Activated CD8-positive, alpha-beta memory T cell treated with anti-CD3 and anti-CD28 coated beads for 48 hours (primary cell): ENCODE measurements around the gene ZSWIM8.
"Not testable (repeated sequence)": the region's sequence is repeated elsewhere in the genome, so short reads cannot be mapped to it uniquely, and the experiment has no call there.

Experiments used
- DNase-seq, 3 experiments: peaks; one replicate each; pipeline ENCODE4 v3.0.0-alpha.2; 2020; ENCODE audit warnings: low read depth in 2 of 3, low spot score in 2 of 3

The ZSWIM8 gene, protein sequence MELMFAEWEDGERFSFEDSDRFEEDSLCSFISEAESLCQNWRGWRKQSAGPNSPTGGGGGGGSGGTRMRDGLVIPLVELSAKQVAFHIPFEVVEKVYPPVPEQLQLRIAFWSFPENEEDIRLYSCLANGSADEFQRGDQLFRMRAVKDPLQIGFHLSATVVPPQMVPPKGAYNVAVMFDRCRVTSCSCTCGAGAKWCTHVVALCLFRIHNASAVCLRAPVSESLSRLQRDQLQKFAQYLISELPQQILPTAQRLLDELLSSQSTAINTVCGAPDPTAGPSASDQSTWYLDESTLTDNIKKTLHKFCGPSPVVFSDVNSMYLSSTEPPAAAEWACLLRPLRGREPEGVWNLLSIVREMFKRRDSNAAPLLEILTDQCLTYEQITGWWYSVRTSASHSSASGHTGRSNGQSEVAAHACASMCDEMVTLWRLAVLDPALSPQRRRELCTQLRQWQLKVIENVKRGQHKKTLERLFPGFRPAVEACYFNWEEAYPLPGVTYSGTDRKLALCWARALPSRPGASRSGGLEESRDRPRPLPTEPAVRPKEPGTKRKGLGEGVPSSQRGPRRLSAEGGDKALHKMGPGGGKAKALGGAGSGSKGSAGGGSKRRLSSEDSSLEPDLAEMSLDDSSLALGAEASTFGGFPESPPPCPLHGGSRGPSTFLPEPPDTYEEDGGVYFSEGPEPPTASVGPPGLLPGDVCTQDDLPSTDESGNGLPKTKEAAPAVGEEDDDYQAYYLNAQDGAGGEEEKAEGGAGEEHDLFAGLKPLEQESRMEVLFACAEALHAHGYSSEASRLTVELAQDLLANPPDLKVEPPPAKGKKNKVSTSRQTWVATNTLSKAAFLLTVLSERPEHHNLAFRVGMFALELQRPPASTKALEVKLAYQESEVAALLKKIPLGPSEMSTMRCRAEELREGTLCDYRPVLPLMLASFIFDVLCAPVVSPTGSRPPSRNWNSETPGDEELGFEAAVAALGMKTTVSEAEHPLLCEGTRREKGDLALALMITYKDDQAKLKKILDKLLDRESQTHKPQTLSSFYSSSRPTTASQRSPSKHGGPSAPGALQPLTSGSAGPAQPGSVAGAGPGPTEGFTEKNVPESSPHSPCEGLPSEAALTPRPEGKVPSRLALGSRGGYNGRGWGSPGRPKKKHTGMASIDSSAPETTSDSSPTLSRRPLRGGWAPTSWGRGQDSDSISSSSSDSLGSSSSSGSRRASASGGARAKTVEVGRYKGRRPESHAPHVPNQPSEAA (N-terminal part only)

DNA sequence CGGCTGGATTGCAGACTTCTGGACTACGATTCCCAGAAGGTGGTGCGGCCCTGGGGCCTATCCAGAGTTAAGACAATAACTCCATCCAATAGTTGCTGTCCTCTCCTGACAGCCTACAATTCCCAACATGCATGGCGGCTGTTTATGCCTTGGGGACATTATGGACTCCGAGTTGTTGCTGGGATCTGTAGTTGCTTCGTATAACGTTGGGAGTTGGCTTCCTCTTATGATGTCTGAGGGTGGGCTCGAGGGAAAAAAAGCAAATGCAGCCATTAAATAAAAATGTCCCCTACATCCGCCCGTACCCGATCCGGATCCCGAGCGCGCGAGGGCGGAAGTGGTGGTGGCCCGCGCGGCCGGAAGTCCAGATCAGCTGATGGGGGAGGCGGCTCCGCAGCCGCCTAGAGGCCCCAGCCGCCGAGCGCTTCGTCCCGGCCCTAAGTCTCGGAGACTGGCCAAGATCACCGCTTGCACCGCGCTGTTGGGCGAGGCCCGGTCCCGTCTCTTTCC lies at the start of gene ZSWIM8:
Gene ZSWIM8 (plus strand): TSS at position 396 of the 510 bp plus-strand sequence. CDS start 273 bp downstream, outside the sequence.
- DNase-seq = peak; percentile 74 to 77 (median 75)

DNA sequence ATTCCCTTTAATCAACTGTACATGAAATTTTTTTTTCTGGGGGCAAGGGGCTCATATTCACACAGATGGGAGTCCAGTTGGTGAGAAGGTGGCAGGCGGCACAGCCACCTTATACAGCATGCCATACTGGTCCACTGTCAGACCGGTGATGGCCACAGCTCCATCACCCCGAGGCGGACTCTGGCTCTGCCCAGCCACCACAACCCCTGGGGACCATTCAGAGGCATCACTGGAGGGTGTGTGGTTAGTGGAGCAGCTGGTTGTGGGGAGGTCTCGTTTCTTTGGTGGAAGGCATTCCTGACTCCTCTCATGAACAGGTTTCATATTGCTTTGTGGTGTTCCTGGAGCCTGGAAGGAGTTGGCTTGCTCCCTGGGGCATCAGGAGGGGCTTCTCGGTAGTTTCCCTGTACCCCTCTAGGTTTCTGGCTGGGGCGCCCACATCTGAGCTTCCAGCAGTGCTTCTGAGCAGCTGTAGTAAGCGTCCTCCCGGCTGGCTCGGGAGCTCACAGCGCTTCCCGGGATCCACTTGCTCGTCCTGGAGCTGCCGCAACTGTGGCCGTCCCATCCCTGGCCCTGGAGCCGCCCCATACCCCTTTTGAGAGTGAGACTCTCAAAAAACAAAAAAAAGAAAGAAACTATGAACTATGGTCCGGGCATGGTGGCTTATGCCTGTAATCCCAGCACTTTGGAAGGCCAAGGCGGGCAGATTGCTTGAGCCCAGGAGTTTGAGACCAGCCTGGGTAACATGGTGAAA lies 44.7 kb upstream of the ZSWIM8 start:
- DNase-seq = not testable (repeated sequence)

GRCh38 chr10:73742454-73742734 lies 43.0 kb upstream of the ZSWIM8 start:
- DNase-seq = no peak

GRCh38 chr10:73743327-73743904 lies 42.0 kb upstream of the ZSWIM8 start:
- DNase-seq = no peak

GRCh38 chr10:73743905-73744663 lies 41.3 kb upstream of the ZSWIM8 start, which contains the start of gene SEC24C:
Gene SEC24C, plus strand, starts transcription at chr10:73744372. Its CDS starts 2,461 bp downstream, at chr10:73746833.
- peak; percentile 82 to 90 (median 88) for DNase-seq

DNA sequence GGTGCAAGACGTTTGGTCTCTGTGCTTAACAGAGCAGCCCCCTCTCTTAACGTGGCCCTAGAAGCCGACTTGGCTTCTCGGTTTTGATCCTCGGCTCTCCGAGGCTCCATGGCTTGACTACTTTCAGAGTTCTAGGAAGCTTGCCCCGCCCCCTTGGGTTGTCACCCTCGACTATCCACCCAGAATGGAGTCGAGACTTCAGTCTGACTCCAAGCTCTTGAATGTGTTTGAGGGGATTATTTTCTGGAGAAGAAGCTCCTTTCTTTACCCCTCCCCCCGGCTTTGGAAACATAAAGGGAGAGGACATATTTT lies 40.8 kb upstream of the ZSWIM8 start:
- peak in 1 of 3 experiments; percentile 27 for DNase-seq

DNA sequence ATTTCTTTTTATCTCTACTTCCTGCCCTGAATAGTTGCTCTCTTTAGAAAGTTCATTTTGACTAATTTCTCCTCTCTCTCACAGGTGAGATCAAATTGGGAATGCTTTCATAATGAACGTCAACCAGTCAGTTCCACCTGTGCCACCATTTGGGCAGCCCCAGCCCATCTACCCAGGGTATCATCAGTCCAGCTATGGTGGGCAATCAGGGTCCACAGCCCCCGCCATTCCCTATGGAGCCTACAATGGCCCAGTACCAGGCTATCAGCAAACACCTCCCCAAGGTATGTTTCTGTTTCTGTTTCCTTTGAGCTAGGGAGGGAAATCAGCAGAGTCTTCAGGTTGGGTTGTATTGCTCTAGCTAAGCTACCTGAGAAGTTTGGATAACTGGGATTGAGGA lies 38.7 kb upstream of the ZSWIM8 start:
- DNase-seq = no peak

DNA sequence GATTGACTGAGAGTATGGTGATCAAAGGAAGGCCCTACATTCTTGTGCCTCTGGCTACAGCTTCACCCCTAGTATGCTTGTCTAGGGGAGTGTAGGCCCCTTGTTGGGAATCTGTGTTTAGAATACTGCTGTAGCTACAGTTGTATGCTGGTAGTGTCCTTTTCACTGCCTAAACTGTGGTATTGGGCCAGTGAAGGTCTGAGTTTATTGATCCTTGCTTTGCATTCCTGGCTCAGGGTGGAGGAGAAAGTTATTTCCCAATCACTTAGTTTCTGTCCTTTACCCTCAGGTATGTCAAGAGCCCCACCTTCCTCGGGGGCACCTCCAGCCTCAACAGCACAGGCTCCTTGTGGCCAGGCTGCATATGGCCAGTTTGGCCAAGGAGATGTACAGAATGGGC lies 34.6 kb upstream of the ZSWIM8 start:
- no peak for DNase-seq

DNA sequence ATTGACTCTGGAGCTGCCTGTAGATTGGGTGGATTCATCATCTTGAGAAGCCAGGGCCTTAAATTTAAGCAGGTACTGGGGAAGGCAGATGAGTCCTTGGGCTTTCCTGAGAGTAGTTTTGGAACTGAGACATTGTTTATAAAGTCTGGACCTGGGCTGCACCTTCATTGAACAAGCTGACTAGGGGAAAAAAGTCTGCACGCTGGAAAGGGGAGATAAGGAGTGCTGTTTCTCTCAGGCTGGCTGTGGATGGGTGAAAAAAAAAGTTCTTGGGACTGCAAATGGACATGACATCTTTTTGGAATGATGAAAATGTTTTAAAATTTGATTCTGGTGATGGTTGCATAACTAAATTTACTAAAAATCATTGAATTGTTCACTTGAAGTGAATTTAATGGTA lies 29.2 kb upstream of the ZSWIM8 start:
- no peak for DNase-seq

DNA sequence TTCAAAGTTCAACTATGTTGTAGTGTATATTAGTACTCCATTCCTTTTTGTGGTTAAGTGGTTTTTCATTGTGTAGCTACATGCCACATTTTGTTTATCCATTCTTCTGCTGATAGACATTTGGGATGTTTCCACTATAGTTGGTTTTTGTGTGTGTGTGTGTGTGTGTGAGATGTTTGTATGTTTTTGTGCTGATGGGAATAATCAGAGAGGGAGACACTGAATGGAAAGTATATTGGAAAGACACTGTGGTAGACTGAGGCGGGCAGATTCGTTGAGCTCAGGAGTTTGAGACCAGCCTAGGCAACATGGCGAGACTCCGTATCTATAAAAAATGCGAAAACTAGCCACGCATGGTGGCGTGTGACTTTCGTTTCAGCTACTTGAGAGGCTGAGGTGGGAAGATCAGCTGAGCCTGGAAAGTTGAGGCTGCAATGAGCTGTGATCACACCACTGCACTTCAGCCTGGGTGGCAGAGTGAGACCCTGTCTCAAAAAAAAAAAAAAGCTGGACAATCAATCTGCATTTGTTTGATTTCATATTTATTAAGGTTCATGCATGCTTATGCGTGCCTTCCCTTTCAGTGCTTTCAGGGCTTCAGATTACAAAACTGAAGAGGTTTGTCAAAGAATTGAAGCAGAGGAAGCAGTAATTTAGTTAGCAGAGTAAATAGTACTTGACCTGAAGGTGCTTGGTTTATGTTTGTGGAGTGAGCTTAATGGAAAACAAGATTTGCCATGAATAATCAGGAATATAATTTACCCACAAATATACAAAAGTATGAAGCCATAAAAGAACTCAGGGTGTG lies 26.5 kb upstream of the ZSWIM8 start:
- no peak for DNase-seq

DNA sequence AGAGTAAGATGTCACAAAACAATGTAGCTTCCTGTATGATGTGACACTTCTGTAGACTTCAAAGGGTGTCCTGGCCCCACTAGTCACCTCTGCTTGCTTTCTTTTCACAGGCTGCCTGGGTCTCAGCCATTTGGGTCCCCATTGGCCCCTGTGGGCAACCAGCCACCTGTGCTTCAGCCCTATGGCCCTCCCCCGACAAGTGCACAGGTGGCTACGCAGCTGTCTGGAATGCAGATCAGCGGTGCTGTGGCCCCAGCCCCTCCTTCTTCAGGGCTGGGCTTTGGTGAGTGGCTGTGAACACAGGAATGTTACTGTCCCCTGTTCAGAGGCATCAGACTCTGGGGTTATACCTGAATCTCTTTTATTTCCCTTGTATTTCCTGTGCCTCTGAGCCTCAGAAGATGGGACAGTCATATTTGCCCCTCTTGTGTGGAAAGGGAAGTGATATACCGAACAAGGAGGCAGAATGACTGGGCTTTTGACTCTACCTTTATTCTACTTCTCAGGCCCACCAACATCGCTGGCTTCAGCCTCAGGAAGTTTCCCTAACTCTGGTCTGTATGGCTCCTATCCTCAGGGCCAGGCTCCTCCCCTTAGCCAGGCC lies 25.8 kb upstream of the ZSWIM8 start:
- no peak for DNase-seq

- DNase-seq = no peak
Measured at GRCh38 chr10:73761781-73762180, 23.6 kb upstream of the ZSWIM8 start.

DNA sequence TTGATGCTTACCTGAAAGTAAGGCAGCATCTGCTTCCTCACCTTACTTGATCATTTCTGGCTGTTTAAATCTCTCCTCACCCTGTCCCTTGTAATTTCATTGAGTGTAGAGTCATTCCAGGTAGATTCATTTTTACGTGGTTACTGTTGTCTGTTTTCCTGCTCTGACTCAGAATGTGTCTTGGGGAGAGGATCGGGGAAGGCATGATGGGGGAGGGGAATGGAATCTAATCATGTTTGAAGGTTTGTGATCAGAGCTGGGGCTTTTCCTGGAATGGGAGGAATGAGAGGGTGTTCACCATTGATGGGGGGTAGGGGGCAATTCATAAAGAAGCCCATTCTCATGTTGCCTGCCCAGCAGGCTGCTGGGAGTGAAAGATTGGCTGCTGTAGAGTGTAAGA lies 22.5 kb upstream of the ZSWIM8 start:
- no peak for DNase-seq

DNA sequence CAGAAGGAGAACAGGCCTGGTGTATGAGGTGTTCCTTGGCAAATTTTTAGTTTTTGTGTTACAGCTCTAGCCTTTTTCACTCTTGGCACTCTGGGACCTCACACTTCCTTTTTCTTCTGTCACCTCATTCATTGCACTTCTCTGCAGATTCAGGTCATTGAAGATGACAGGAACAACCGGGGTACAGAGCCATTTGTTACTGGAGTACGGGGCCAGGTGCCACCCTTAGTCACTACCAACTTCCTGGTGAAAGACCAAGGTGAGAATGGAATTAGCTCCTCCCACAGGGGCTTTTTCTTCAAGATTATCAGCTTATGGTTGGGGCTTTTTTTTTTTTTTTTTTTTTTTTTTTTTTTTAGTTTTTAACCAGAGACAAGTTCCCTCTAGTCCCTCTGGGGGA lies 22.1 kb upstream of the ZSWIM8 start:
- no peak for DNase-seq

DNA sequence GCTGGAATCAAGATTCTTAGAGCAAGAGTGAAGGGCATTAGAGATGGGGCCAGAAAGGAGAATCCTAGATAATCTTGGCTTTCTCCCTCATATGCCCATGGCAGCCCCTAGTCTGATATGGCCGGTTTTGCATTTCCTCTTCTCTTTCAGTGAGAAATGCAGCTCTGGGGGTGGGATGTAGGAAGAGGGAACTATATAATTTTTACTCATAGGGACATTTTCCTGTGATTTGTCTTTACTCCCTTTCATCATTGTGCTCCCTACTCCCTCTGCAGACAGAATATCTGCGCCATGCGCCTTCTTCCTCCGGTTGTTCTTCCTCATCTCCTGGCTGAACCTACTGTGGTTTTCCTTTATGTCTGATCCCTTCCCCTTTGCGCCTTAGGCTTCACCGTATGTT lies 20.3 kb upstream of the ZSWIM8 start:
- no peak for DNase-seq

GRCh38 chr10:73768881-73769280 lies 16.5 kb upstream of the ZSWIM8 start:
- DNase-seq = no peak

- no peak for DNase-seq
Measured at GRCh38 chr10:73769396-73769795, 16.0 kb upstream of the ZSWIM8 start.

DNA sequence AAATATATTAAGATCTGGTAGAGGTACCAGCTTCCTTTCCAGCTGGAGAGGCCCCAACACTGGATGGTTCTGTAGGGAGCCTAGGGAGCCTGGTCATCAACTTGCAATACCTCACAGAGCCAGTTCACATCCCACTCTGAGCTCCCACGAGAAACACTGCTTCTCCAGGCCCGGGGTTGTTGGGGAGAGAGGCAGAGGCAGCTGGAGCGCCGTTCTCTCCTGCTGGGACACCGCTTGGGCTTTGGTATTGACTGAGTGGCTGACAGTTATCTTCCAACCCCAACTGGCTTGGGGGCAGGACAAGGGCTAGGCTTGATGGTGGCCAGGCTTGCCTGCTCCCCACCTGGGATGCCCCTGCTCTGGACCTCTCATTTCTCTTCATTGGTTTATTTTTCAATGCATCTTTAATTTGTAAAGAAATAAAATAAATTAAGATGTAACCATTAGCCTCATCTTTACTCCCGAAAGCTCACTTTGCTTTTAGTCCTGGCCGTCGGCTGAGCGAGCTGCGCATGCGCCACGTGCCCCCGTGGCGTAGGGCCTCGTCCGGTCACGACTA lies 13.6 kb upstream of the ZSWIM8 start:
- peak in 1 of 3 experiments; percentile 56 for DNase-seq
